Measurements from ENCODE around the gene CEBPA. TPM values are rescaled to one million over a fixed set of nuclear protein-coding genes. Genes with fewer than 3 reads are reported as not detected.

Gene CEBPA
- total RNA-seq, 4 donors from 2014 or later = 12.9 to 31.0 (median 17.4) TPM

GRCh38 chr19:33275933-33276619 is 26.3 kb downstream of the CEBPA start:
- H3K4me3 ChIP-seq (replicated peaks in 1 of 3) = no peak overlapping the region
- intact Hi-C loops (cut with DNase I) = no loop called here
- H3K36me3 ChIP-seq = no peaks in the 10 kb centered on the region
- H3K27me3 ChIP-seq = no peaks in the 10 kb centered on the region
- H3K27ac ChIP-seq = no peak overlapping the region
- DNase-seq = no peak
- no peak for TF ChIP-seq POLR2A (IDR thresholded peaks at IDR 0.05)
- TF ChIP-seq CTCF (IDR thresholded peaks at IDR 0.05) = no peak
- H3K4me1 ChIP-seq = peaks cover 0 to 6% of the 10 kb centered on the region in 2 donors
- 92 to 95% methylated on average over 14 of the region's 19 CpGs for WGBS, 2 donors
- no peaks in the 10 kb centered on the region for H3K9me3 ChIP-seq

- Histone ChIP-seq H3K27ac (no peak overlapping the region), H3K4me1 (peaks cover 0 to 6% of the 10 kb centered on the region in 2 donors), H3K27me3 (no peaks in the 10 kb centered on the region), H3K4me3 (replicated peaks in 1 of 3) (no peak overlapping the region), H3K36me3 (no peaks in the 10 kb centered on the region), H3K9me3 (no peaks in the 10 kb centered on the region)
- 100% methylated on average over 2 of the region's 5 CpGs; no CpG with 5 or more reads in 1 of the 2 donors for WGBS, 2 donors
- TF ChIP-seq POLR2A (IDR thresholded peaks at IDR 0.05) (no peak), CTCF (IDR thresholded peaks at IDR 0.05) (no peak)
- intact Hi-C loops (cut with DNase I) = no loop called here
- DNase-seq = no peak
Measured at GRCh38 chr19:33275559-33275932, 26.8 kb downstream of the CEBPA start.

- 84 to 90% methylated on average over 12 of the region's 17 CpGs for WGBS, 2 donors
- no peak for TF ChIP-seq CTCF (IDR thresholded peaks at IDR 0.05)
- TF ChIP-seq POLR2A (IDR thresholded peaks at IDR 0.05) = no peak
- no peak overlapping the region for H3K4me3 ChIP-seq (replicated peaks in 1 of 3)
- H3K27ac ChIP-seq = no peak overlapping the region
- intact Hi-C loops (cut with DNase I) = no loop called here
- H3K4me1 ChIP-seq = peaks cover 0 to 6% of the 10 kb centered on the region in 2 donors
- DNase-seq = no peak
- no peaks in the 10 kb centered on the region for H3K9me3 ChIP-seq
- no peaks in the 10 kb centered on the region for H3K36me3 ChIP-seq
- no peaks in the 10 kb centered on the region for H3K27me3 ChIP-seq
Measured at GRCh38 chr19:33274663-33275558, 27.4 kb downstream of the CEBPA start.

GRCh38 chr19:33273881-33274662 is 28.3 kb downstream of the CEBPA start:
- H3K4me3 ChIP-seq (replicated peaks in 1 of 3) = no peak overlapping the region
- 59 to 62% methylated on average over 5 to 12 of the region's 16 CpGs for WGBS, 2 donors
- TF ChIP-seq POLR2A (IDR thresholded peaks at IDR 0.05) = no peak
- DNase-seq = no peak
- H3K27ac ChIP-seq = no peak overlapping the region
- intact Hi-C loops (cut with DNase I) = no loop called here
- peaks cover 0 to 6% of the 10 kb centered on the region in 2 donors for H3K4me1 ChIP-seq
- no peaks in the 10 kb centered on the region for H3K36me3 ChIP-seq
- H3K27me3 ChIP-seq = no peaks in the 10 kb centered on the region
- H3K9me3 ChIP-seq = no peaks in the 10 kb centered on the region

- DNase-seq = no peak
- intact Hi-C loops (cut with DNase I) = no loop called here
- no peaks in the 10 kb centered on the region for H3K9me3 ChIP-seq
- no peak for TF ChIP-seq POLR2A (IDR thresholded peaks at IDR 0.05)
- TF ChIP-seq CTCF (IDR thresholded peaks at IDR 0.05) = no peak
- no peak overlapping the region for H3K4me3 ChIP-seq (replicated peaks in 1 of 3)
- peaks cover 0 to 6% of the 10 kb centered on the region in 2 donors for H3K4me1 ChIP-seq
- WGBS, 2 donors = 77 to 85% methylated on average over 8 to 15 of the region's 26 CpGs
- H3K27ac ChIP-seq = no peak overlapping the region
- H3K27me3 ChIP-seq = no peaks in the 10 kb centered on the region
- no peaks in the 10 kb centered on the region for H3K36me3 ChIP-seq
Measured at GRCh38 chr19:33273065-33273736, 29.1 kb downstream of the CEBPA start.
